GM19452 (cell line): Measurements from ENCODE around the gene KATNB1.

Source experiments
- ATAC-seq: cut with Tn5 transposase; IDR thresholded peaks from one replicate; pipeline ENCODE4 v1.9.1; 2021; ENCODE audit not compliant: unreplicated experiment

KATNB1 gene, protein sequence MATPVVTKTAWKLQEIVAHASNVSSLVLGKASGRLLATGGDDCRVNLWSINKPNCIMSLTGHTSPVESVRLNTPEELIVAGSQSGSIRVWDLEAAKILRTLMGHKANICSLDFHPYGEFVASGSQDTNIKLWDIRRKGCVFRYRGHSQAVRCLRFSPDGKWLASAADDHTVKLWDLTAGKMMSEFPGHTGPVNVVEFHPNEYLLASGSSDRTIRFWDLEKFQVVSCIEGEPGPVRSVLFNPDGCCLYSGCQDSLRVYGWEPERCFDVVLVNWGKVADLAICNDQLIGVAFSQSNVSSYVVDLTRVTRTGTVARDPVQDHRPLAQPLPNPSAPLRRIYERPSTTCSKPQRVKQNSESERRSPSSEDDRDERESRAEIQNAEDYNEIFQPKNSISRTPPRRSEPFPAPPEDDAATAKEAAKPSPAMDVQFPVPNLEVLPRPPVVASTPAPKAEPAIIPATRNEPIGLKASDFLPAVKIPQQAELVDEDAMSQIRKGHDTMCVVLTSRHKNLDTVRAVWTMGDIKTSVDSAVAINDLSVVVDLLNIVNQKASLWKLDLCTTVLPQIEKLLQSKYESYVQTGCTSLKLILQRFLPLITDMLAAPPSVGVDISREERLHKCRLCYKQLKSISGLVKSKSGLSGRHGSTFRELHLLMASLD

DNA sequence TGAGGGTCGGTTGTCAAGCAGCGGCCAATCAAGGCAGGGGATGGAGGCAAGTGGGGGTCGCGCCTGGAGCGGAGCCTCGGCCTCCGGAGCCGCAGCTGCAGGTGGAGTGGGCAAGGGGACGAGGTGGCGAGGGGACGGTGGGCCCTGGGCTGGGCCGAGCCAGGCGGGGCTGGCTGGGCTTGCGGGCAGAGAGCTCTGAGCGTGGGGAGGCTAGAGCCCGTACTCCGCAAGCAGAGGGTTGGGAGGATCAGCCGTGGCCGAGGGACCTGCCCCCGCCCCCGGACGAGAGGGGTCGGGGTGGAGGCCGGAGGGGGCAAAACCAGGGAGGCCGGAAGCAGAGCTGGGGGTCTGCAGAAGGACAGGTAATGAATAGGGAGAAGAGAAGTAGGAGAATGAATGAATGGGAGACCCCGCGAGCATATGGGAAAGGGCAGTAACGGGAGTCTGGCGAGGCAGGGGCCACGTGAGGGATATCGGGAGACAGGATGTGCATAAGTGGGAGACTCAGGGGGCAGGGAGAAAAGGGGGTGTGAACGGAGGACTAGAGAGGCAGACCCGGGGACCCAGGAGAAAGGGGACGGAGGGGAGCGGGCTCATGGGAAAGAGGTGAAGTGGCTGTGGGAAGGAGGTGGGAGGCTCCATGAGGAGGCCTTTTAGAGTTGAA, at the start of gene KATNB1:
KATNB1 (plus strand) TSS at position 16 of the 664 bp plus-strand sequence. CDS start 1,474 bp downstream, outside the sequence.
- ATAC-seq: no peak

DNA sequence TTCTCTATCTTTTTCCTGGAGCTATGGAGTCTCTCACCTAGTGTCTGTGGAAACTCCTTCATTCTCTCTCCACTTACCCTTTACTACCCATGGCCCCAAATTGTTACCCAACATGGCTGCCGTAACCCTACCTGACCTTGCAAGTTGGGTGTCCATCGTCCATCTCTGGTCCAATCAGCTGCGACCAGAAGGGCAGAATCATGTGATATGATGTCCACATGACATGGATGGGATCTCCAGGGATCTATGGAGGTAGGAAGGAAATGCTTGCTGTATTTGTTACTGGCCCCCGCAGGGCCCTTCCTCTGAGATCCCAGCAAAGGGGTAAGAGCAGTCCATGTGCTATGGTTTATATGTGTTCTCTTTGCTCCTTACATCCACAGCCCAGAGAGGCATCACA, 49.0 kb upstream of the KATNB1 start:
- no peak for ATAC-seq

DNA sequence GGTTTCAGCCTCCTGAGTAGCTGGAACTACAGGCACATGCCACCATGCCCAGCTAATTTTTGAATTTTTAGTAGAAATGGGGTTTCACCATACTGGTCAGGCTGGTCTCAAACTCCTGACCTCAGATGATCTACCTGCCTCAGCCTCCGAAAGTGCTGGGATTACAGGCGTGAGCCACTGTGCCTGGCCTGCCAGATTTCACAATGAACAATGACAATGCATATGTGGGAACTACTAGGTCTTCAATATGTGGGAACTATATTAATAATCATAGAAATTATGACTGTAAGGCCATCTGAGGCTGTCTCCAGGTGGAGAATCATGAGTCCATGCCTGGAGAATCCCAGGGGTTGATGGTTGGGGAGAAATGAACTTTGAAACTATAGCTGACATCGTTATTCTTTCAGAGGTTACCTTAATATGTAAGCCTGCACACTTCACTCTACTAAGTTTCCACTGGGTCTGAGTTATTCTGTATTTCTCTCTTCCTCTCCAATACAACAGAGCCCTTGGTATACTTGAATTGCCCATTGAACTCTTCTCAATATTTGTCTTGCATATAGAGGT, 48.1 kb upstream of the KATNB1 start:
- ATAC-seq: no peak

DNA sequence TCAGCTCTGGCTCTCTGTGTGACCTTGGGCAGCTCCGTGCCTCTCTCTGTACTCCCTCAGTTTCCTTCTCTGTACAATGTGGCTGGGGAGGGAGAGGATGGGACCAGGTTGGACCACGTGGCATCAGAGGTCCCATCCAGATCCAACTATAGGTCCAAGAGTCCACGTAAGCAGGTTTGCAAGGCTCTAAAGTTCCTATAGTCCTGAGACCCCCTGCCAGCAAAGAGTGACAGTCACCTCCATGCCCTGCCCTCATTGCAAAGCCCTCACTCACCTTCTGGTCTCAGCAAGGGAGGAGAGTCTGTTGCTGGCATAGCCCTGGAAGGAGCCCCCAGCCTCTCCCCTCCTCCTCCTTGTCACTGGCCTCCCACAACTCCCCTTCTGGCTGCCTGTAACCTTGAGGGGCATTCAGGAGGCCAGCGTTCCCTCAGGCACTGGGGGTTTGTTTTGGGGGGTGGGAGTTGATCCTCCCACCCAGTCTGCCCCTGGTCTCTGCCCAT, 47.0 kb upstream of the KATNB1 start:
- no peak for ATAC-seq

DNA sequence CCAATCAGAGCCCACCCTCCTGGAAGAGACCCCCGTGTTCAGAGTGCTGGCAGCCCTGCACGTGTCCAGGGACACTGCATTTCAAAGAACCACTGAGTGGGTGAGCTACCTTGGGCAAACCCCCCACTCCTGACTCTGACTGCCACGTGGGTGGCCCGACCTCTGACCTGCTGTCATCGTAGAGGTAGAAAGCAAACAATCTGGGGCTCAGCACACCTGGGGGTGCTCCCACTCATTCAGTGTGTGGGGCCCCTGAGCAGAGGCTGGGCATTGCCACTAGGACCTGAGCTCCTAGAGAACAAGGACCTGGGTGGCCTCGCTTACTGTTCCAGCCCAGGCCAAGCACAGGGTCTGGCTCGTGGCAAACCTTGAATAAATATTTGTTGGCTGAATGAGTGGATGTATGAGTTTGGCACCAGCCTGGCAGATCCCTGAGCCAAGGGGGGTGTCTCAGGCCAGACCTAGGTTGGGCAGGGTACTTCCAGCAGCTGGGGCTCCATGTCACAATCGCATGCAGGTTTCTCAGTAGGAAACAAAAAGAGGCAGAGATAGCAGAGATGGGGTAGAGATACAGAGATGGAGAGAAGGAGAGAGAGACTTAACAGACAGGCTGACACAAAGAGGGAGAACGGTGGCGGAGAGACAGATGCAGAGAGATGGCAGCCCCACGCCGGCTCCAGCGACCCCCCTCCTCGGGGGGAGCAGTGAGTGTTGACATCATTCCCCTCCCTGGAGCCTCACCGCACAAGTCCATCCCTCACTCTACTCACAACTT, 46.4 kb upstream of the KATNB1 start:
- no peak for ATAC-seq

DNA sequence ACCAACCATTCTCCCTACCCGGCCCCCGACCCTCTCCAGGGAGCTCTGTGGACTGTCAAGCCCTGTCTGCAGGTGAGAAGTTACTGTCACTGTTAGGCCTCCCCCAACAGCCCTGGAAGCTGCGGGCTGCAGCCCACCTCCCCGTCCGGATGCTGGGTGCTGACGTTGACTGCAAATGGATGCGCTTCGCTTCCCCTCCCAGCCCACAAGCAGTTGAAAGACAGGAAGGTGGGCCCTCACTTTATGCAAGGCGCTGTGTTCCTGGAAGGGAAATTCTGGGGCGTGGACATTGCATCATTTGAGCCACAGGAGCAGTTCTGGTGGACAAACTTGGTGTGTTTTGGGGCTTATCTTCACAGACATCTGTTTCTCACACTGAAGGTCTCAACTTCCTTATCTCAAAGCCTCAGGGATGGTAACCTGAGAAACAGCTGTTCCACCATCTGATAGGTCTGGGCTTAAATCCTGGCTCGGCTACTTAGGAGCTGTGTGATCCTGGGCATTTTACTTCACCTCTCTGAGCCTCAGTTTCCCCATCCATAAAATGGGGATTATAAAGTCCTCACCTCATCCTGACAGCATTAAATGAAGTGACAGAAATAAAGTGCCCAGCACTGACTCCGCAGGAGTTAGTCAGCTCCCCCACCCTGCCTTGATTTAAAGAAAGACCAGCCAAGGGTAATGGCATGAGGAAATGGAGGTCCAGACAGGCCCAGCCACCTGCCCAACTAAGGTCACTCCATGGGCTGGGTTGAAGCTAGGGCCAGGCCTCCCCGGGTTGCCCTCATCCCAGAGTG, 45.6 kb upstream of the KATNB1 start:
- ATAC-seq: peak; percentile 74

DNA sequence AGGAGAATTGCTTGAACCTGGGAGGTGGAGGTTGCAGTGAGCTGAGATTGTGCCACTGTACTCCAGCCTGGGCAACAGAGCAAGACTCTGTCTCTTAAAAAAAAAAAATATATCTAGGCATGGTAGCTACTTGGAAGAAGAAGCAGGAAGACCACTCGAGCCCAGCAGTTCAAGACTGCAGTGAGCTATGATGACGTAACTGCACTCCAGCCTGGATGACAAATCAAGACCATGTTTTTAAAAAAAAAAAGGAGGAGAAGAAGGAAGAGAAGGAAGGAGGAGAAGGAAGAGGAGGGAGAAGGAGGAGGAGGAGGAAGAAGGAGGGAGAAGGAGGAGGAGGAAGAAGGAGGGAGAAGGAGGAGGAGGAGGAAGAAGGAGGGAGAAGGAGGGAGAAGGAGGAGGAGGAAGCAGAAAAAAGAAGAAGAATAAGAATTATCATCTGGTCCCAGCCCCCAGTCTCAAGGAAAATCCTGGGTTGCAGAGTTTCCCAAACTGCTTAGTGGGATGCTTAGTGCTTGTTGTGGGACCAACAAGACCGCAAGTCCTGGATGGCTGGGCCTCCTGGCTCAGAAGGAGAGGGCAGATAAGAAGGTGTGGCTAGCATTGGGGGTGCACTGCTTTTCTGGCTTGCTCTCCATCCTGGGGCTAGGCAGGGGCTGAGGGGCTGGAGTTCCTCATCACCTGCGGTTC, 44.6 kb upstream of the KATNB1 start:
- ATAC-seq: no peak

DNA sequence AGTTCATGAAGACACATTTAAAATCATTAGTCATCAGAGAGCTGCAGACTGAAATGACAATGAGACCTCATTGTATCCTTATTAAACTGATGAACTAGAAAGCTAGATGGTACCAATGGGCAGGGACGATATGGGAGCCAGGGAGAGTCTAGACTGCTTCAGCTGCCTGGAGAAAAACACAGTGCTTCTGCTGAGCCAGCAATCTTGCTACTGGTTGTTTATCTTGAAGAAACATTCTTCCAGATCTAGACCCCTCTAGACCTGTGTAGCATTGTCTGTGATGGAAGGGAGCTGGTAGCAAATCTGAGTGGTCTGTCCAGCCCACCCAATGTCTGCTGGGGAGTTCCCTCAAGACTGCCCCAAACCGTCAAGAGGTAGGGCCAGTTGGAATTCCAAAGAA, 42.9 kb upstream of the KATNB1 start:
- ATAC-seq: no peak

DNA sequence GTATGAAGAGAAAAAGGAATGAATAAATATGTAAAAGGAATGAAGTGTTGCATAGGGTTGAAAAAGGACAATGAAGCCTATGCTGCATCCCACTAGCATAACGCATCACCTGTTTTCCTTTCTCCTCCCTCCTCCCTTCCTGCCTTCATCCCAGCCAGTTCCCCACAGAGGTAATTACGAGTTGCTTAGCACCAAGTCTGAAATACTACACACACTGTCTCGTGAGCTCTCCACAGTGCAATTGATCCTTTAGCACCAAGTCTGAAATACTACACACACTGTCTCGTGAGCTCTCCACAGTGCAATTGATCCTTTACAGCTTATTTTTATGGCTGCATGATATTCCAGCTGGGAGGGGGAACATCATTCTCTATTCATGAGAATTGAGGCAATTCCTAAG, 42.0 kb upstream of the KATNB1 start:
- ATAC-seq: no peak

DNA sequence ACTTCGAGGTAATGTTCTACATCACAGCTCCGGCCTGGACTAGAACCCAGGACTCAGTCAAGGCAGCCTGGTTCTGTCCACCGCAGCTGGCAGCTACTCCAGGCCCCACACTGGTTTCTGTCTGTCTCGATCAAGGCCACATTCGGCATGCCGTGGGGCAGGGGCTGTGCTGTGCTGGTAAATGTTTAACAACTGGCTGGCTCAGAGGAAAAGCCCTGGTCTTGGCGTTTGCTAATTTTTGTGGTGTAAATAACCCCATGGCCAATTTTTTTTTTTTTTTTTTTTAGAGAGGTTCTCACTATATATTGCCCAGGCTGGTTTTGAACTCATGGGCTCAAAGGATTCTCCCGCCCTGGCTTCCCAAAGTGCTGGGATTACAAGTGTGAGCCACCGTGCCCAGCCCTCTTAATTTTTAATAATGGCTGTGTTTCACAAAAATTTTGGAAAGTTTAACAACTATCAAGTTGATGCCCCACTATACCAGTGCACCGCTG, 41.3 kb upstream of the KATNB1 start:
- ATAC-seq: no peak

DNA sequence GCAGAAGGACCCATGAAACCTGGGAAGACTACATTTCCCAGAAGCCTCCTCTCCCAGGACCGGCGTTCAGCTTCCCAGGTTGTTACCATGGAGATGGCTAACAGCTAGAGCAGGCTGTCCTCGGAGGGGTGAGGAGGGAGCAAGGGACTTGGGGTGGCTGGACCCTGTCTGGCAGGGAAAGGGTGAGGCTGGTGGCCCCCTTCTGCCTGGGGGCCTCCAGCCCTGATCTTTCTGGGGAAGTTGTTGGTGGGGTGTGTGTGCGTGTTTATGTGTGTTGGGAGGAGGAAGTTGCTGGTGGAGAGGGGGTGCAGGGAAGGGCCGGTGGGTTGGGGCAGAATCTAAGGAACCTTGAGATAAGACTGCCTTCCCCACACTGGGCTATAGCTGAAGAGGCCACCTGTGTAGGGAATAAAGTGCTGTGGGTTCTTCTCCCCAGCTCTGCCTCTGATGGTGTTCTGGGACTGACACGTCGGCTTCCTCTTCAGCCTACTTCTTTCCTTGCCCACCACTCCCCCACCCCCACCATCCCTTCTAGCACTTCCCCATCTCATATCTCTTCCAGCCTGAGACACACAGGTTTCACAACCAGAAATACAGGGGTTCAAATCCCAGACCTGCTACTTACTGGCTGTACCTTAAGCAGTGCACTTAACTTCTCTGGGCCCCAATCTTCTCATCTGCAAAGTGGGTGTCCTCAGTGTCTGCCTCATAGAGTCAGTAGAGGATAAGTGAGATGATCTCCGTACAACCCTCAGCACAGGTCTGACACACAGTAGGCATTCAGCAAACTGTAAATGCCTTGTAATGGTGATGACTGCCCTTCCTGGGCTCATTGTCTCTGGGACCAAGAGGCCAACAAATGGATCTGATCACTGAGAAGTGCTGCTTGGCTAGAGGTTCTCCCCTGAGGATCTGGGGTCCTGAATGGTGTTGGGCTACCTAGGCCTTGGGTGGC, 40.6 kb upstream of the KATNB1 start, which contains the start of gene DRC7:
DRC7 (plus strand) TSS at position 82 of the 955 bp plus-strand sequence. CDS start 3,144 bp downstream, outside the sequence.
- no peak for ATAC-seq

DNA sequence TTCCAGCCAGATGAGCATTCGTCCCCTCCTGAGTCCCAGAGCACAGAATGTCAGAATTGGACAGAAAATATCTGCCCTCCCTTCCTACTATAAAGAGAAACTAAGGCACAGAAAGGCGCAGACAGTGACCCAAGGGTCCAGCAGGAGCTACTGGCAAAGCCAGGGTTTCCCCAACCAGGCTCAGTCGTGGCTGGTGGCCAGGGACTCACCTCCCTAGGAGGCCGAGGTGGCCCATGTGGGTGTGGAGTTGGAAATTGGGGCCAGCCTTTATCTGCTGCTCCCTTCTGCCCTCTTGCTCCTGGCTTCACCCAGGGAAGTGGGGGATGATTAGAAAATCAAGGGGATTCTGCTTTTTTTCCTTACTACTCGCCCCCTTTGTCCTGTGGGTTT, 39.9 kb upstream of the KATNB1 start:
- no peak for ATAC-seq

DNA sequence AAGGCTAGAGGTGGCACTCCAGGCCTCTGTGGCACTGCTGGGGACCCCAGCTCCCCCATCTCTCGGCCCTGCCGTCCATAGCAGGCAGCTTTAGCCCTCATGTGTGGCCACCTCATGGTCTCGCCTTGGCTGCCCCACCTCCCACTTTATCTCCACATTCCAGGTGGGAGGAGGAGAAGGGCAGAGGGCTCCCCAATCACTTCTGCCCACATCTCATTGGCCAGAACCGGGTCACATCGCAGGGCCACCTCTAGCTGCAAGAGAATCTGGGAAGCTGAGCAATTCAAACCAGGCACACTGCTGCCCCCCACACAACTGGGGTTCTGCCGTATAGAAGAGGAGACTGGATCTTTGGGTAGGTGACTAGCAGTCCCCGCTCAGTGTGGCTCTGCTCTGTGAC, 39.3 kb upstream of the KATNB1 start:
- ATAC-seq: no peak

DNA sequence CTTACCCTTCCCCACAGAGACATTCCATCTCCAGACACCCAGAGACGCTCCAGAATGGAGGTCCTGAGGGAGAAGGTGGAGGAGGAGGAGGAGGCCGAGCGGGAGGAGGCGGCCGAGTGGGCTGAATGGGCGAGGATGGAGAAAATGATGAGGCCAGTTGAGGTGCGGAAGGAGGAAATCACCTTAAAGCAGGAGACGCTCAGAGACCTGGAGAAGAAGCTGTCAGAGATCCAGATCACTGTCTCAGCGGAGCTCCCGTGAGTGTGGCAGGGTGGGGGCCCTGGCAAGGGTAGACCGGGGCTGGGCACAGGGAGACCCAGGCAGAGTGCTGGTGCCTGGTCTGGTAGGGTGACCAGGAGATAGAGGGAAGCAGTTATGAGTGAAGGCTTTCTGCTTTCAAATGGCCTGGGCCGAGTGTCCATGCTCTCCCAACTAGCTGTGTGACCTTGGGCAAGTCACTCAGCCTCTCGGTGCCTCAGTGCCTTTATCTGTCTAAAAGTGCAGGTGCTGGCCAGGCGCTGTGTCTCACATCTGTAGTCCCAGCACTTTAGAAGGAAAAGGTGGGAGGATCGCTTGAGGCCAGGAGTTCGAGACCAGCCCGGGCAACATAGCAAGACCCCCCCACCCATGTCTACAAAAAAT, 37.6 kb upstream of the KATNB1 start:
- ATAC-seq: no peak

DNA sequence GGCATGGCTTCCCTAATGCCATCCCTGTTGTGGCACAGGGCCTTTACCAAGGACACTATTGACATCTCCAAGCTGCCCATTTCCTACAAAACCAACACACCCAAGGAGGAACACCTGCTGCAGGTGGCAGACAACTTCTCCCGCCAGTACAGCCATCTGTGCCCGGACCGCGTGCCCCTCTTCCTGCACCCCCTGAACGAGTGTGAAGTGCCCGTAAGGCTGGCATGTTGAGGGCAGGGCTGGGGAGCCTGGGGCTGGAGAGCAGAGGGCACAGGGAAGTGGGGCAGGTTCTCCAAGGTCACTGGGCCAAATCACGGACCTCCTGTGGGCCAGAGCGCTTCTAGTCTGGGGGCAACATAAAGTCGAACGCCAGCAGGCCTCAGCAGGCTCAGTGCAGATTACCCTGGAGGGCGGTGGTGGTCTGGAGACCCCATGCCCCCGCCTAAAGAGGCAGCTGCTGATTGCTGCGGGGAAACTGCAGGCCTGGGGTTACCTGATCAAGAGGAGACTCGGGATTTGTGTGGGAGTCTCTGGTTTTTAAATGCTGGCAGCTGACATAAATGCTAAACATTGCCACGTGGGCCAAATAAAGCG, 36.7 kb upstream of the KATNB1 start:
- no peak for ATAC-seq

DNA sequence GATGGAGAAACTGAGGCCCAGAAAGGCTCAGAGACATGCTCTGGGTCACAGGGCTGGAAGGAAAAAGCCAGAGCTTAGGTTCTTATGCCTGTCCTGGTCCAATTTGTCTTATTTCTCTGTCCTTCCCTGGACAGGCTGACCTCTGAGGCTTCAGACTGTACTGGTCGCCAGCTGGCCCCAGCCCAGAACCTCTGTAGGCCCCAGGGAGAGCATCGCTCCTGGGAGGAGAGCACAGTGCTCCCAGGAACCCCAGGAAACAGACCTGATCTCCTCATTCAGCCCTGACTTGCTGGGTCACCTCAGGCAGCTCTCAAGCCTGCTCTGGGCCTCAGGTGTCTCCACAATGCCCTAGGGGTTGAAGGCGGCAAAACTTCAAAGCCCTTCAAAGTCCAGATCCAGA, 36.1 kb upstream of the KATNB1 start:
- ATAC-seq: no peak

DNA sequence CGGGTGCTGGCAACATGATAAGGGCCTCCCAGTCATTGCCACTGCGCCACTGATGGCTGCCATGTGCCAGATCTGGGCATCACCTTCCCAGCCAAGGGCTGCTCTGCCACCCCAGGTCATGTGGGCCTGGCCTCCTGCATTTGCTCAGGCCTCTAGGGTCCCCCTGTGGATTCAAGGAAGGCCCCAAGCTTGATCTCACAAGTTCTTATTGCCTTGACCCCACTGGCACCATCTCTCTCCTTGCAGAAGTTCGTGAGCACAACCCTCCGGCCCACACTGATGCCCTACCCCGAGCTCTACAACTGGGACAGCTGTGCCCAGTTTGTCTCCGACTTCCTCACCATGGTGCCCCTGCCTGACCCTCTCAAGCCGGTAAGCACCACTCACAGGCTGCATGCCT, 35.7 kb upstream of the KATNB1 start:
- no peak for ATAC-seq
